ENCODE results near the gene RIMKLA.
A peak's percentile ranks its signal among the peaks of the same experiment; 100 is the strongest.

The RIMKLA gene

DNA sequence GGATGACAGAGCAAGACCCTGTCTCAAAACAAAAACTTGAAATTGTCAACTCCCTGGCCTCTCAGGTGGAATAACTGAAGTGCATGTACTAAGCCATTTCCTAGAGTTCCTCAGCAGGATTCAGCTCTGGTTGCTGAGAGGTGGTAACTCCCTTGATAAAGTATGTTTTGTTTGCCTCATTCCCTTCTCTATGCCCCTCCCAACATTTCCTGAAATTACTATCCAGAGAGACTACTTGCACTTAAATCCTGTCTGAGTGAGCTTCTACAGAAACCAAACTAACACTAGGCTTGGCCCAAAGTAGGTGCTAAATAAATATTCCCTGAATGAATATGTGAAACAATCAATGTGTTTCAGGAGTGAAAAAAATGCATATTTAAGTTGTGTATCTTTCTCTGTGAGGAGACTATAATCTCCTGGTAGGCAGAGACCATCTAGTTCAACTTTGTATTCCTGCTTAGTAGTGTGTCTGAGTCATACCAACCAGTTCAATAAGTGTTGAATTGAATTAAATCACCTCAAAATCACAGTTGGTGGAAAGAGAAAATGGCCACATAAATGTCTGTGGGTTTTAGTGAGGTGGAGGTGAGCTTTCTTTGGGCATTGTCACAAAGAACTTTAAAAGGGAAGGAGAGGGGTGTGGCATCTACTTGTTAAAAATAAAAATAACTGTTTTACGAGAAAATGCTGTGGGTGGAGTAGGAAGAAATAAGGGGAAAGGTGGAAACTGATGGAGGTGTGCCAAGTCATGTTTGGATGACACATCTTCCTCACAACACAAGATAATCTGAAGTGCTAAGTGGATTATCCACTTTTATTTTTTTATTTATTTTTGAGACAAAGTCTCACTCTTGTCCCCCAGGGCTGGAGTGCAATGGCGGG lies 12.6 kb downstream of the RIMKLA start:
- no peak for TF ChIP-seq ZFX (IDR thresholded peaks at IDR 0.05; ENCODE audit: borderline replicate concordance)
- TF ChIP-seq, protein P1, sequence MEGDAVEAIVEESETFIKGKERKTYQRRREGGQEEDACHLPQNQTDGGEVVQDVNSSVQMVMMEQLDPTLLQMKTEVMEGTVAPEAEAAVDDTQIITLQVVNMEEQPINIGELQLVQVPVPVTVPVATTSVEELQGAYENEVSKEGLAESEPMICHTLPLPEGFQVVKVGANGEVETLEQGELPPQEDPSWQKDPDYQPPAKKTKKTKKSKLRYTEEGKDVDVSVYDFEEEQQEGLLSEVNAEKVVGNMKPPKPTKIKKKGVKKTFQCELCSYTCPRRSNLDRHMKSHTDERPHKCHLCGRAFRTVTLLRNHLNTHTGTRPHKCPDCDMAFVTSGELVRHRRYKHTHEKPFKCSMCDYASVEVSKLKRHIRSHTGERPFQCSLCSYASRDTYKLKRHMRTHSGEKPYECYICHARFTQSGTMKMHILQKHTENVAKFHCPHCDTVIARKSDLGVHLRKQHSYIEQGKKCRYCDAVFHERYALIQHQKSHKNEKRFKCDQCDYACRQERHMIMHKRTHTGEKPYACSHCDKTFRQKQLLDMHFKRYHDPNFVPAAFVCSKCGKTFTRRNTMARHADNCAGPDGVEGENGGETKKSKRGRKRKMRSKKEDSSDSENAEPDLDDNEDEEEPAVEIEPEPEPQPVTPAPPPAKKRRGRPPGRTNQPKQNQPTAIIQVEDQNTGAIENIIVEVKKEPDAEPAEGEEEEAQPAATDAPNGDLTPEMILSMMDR (IDR thresholded peaks at IDR 0.05): no peak
- H3K27ac ChIP-seq: peak overlapping the region; percentile 32; the same call in 1 of the 2 replicates

DNA sequence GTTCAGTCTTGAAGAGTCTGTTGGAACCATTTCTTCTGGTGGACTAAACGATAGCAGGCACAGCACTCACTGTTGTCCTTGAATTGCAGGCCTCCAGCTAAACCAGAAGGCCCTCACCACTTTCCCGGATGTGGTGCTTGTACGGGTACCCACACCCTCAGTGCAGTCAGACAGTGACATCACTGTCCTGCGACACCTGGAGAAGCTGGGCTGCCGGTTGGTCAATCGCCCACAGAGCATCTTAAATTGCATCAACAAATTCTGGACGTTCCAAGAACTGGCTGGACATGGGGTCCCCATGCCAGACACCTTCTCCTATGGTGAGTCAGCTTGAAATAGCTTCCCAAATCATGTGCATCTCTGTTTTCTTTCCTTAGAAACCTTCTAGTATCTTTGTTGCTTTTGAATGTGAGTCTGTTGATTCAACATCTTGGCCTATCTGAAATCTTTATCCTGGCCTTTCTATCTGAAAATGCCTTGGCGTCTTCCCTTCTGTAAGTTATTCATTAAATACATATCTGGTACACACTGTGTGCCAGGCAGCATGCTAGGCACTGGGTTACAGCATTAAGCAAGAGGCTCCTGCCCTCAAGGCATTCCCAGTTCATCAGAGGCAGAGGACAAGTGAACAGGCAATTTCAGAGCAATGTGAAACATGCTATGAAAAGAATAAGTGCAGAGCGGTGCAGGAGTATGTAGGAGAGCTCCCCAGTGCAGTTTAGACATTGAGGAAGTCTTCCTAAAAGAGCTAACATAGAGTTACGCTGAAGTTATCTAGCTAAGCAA lies 18.9 kb downstream of the RIMKLA start:
- no peak overlapping the region for H3K27ac ChIP-seq
- no peak for TF ChIP-seq ZFX (IDR thresholded peaks at IDR 0.05; ENCODE audit: borderline replicate concordance)
- TF ChIP-seq, protein P1 (IDR thresholded peaks at IDR 0.05): no peak

DNA sequence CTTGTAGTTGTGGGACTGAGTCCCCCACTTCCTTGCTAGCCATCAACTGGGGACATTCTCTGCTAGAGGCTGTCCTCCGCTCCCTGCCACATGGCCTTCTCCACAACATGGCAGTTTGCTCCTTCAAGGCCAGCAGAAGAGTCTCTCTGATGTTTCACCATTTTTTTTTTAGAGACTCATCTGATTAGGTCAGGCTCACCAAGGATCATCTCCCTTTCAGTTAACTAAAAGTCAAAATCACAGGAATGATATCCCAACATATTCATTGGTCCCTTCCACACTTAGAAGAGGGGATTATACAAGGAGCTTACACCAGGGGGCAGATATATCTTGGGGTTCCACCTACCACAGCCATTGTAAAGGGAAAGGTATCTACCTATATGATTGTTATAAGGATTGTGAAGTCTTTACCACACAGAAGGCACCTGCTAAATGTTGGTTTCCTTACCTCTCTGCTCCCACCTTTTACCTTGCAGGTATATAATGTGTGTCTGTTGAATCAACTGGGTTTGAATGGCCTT lies 23.3 kb downstream of the RIMKLA start:
- no peak overlapping the region for H3K27ac ChIP-seq
- TF ChIP-seq, protein P1 (IDR thresholded peaks at IDR 0.05): no peak
- no peak for TF ChIP-seq ZFX (IDR thresholded peaks at IDR 0.05; ENCODE audit: borderline replicate concordance)

GRCh38 chr1:42414551-42415496 lies 34.2 kb downstream of the RIMKLA start:
- H3K27ac ChIP-seq: no peak overlapping the region
- TF ChIP-seq, protein P1 (IDR thresholded peaks at IDR 0.05): no peak

DNA sequence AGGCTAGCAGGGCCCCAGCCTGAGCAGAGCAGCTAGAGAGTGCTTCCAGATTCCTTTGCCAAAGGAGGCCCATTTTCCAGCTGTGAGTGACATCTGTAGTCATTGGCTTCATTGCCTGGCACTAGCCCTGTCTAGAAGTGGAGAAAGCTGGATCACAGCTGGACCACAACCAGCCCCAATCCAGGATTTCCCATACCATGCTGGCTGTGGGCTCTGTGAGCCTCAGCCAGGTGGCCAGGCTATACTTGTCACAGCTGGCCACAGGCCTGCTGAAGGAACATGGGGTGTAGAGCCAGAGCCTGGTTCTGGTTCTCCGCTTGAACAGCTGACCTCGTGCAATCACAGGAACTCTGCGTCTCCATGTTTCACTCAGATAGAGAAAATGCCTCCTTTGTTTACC lies 36.6 kb downstream of the RIMKLA start:
- no peak for TF ChIP-seq ZFX (IDR thresholded peaks at IDR 0.05; ENCODE audit: borderline replicate concordance)
- TF ChIP-seq, protein P1 (IDR thresholded peaks at IDR 0.05): no peak
- H3K27ac ChIP-seq: no peak overlapping the region

DNA sequence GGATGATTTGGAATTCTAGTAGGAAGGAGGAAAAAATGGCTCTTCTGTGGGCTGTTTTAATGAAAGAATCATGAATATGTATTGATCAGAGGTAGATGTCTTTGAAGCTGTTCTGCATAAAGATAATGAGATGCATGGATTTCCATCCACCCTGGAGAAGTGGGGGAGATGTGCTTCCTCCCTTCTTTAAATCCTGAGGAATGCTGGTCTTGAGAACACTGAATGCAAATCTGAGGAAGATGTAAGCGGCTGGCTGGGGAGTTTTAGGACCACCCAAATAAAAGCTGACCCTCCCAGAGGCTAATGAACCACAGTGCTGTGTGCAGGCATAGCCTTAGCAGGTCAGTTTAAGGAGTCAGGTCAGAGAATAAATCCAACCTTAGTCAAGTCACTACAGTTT lies 37.9 kb downstream of the RIMKLA start:
- no peak for TF ChIP-seq ZFX (IDR thresholded peaks at IDR 0.05; ENCODE audit: borderline replicate concordance)
- TF ChIP-seq, protein P1 (IDR thresholded peaks at IDR 0.05): no peak
- H3K27ac ChIP-seq: no peak overlapping the region
